GM12878 (cell line): ENCODE measurements around the gene MARS2. TPM values are rescaled to one million over a fixed set of nuclear protein-coding genes. Genes with fewer than 3 reads are reported as not detected.

Source experiments
- ATAC-seq: fragments of 200-7000 bp; cut with Tn5 transposase; 3 replicates; pipeline ENCODE4 v1.9.1; 2020; ENCODE audit warnings: mild to moderate bottlenecking, moderate library complexity
- BruUV-seq: library from RNA; stranded (reverse); fragments of 400-500 nt; replicated peaks from 2 replicates; lab custom pipeline; 2021; lab: Mats Ljungman, UMichigan
- CTCF ChIA-PET: fragments of 300-600 bp; sonication (Branson Sonifier 250); formaldehyde crosslinking; extraction: SDS; loops from one replicate; lab custom pipeline; 2021; ENCODE audit warnings: inconsistent platforms; lab: Yijun Ruan, JAX
- POLR2A ChIA-PET: fragments of 350-600 bp; formaldehyde crosslinking; extraction: SDS; loops from one replicate; lab custom pipeline; 2021; ENCODE audit warnings: inconsistent platforms; lab: Charles Lee
- RAD21 ChIA-PET: fragments of 300-600 bp; sonication (Branson Sonifier 250); formaldehyde crosslinking; loops from one replicate; lab custom pipeline; 2023; ENCODE audit warnings: antibody characterized with exemption; ENCODE audit not compliant: unreplicated experiment; lab: Charles Lee
- SMC1A ChIA-PET: fragments of 300-600 bp; sonication (Branson Sonifier 250); formaldehyde crosslinking; loops from one replicate; lab custom pipeline; 2023; ENCODE audit not compliant: unreplicated experiment, uncharacterized antibody; lab: Charles Lee
- DNase-seq: peaks from one replicate; pipeline ENCODE4 v3.0.0-alpha.2; 2011; ENCODE audit warnings: low read depth, low spot score
- FAIRE-seq: peaks from 3 replicates; lab custom pipeline; 2011; peaks lifted over from hg19 to GRCh38; lab: Jason Lieb, UNC
- H2AFZ ChIP-seq: 2 replicates; pipeline ENCODE4 v1.6.0; 2011; ENCODE audit warnings: low read depth, low read length, control low read depth; ENCODE audit not compliant: control insufficient read depth
- H3K27ac ChIP-seq: 2 replicates; pipeline ENCODE4 v1.5.1; 2011; ENCODE audit warnings: control low read depth; ENCODE audit not compliant: control insufficient read depth, insufficient read depth
- H3K27me3 ChIP-seq, 2 experiments: replicated peaks in 1 of 2; 2 replicates each; pipeline versions ENCODE4 v1.6.0 to v1.6.1; 2011; ENCODE audit warnings: low read length in 1 of 2; ENCODE audit not compliant: control insufficient read depth in 2 of 2, insufficient read depth in 2 of 2
- H3K36me3 ChIP-seq, 2 experiments: 2 replicates each; pipeline ENCODE4 v1.5.1; 2011; ENCODE audit warnings: low read length in 1 of 2; ENCODE audit not compliant: control insufficient read depth in 2 of 2, insufficient read depth in 2 of 2
- H3K4me1 ChIP-seq: 2 replicates; pipeline ENCODE4 v1.6.1; 2011; ENCODE audit warnings: mild to moderate bottlenecking, low read length, moderate library complexity, mixed read lengths; ENCODE audit not compliant: control insufficient read depth, insufficient read depth
- H3K4me2 ChIP-seq: 2 replicates; pipeline ENCODE4 v1.6.0; 2011; ENCODE audit warnings: control low read depth; ENCODE audit not compliant: control insufficient read depth, insufficient read depth
- H3K4me3 ChIP-seq: fragments of 200-600 bp; sonication (generic); 2 replicates; pipeline ENCODE4 v1.5.1; 2016
- H3K79me2 ChIP-seq: 2 replicates; pipeline ENCODE4 v1.6.0; 2011; ENCODE audit warnings: low read length; ENCODE audit not compliant: control insufficient read depth, insufficient read depth
- H3K9ac ChIP-seq: 2 replicates; pipeline ENCODE4 v1.8.0; 2011; ENCODE audit warnings: low read length, control low read depth, mixed read lengths; ENCODE audit not compliant: control insufficient read depth, insufficient read depth
- H3K9me3 ChIP-seq: replicated peaks from 3 replicates; pipeline ENCODE4 v1.5.1; 2011; ENCODE audit warnings: mild to moderate bottlenecking, low read length; ENCODE audit not compliant: control insufficient read depth, insufficient read depth
- H4K20me1 ChIP-seq: 2 replicates; pipeline ENCODE4 v1.6.0; 2011; ENCODE audit not compliant: control insufficient read depth, insufficient read depth
- EP300 ChIP-seq, 2 experiments: fragments of 150-350 bp in 1 of 2; IDR thresholded peaks; 2 replicates each; pipeline ENCODE4 v1.6.1; 2011 to 2012; ENCODE audit warnings: low read depth in 2 of 2, low read length in 2 of 2, borderline replicate concordance in 1 of 2, improper control_type of control experiment in 1 of 2, inconsistent platforms in 1 of 2; ENCODE audit not compliant: control insufficient read depth in 1 of 2
- SIX5 ChIP-seq: IDR thresholded peaks from 2 replicates; pipeline ENCODE4 v1.6.1; 2011; ENCODE audit warnings: mild to moderate bottlenecking, low read depth, low read length, moderate library complexity; ENCODE audit not compliant: severe bottlenecking
- SMAD5 ChIP-seq: IDR thresholded peaks from 2 replicates; pipeline ENCODE4 v1.6.1; 2016; ENCODE audit warnings: antibody characterized with exemption, low read depth
- SUZ12 ChIP-seq: fragments of 200-600 bp; sonication (generic); IDR thresholded peaks from one replicate; pipeline ENCODE4 v1.6.1; 2018; ENCODE audit warnings: antibody characterized with exemption, mild to moderate bottlenecking; ENCODE audit not compliant: unreplicated experiment
- in situ Hi-C: fragments of 300-500 bp; cut with MboI; formaldehyde crosslinking; loops from 9 replicates; pipeline ENCODE4 v1.14.3; 2018; ENCODE audit warnings: mixed read lengths
- intact Hi-C: fragments of 100-400 bp; cut with micrococcal nuclease; formaldehyde crosslinking; loops from one replicate; pipeline ENCODE4 v1.14.2; 2022; ENCODE audit not compliant: unreplicated experiment
- polyA plus RNA-seq, 11 experiments: library from polyadenylated mRNA; depleted of rRNA in 4 of 11; unstranded in 6 of 11; stranded (reverse) in 5 of 11; fragments of >200 nt; fragmentation: Nextera tagmentation in 4 of 11; fragmentation: Illumina TruSeq in 1 of 11; extraction: Ambion mirVana in 4 of 11; extraction: Trizol in 1 of 11; gene quantifications; 1 replicate in 1 of 11; 2 replicates in 10 of 11; pipeline versions ENCODE4 v1.2.1 to v1.2.3, GENCODE V29; 2011 to 2016; ENCODE audit warnings: inconsistent platforms in 2 of 11, missing spikeins in 2 of 11, low read depth in 1 of 11
- total RNA-seq, 4 experiments: library from RNA; depleted of rRNA in 3 of 4; stranded (reverse); fragments of >200 nt in 3 of 4; fragmentation: Illumina TruSeq in 1 of 4; extraction: Trizol in 1 of 4; gene quantifications; 2 replicates each; pipeline versions ENCODE4 v1.2.1 to v1.2.3, GENCODE V29; 2013 to 2021
- TF ChIP-seq, protein P1 (sequence below): IDR thresholded peaks from 2 replicates; pipeline ENCODE4 v1.6.1; 2011; ENCODE audit warnings: borderline replicate concordance, low read depth, mild to moderate bottlenecking, moderate library complexity, mixed read lengths, low read length; ENCODE audit not compliant: insufficient read depth; ENCODE audit errors: extremely low read length

MARS2 gene
- total and polyA plus RNA-seq, 10 of the 15 experiments (the other 5 are each of a cell fraction or from before 2014, with no cell fraction given): 4.0 to 22.7 (median 18.5) TPM

GRCh38 chr2:197711578-197711977 is 6.4 kb downstream of the MARS2 start:
- H3K4me2 ChIP-seq: 0 out of 2 replicates have a peak overlapping the region, but pooled peaks have one; percentile 21
- TF ChIP-seq, protein P1, sequence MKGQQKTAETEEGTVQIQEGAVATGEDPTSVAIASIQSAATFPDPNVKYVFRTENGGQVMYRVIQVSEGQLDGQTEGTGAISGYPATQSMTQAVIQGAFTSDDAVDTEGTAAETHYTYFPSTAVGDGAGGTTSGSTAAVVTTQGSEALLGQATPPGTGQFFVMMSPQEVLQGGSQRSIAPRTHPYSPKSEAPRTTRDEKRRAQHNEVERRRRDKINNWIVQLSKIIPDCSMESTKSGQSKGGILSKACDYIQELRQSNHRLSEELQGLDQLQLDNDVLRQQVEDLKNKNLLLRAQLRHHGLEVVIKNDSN: no peak
- no peak for TF ChIP-seq SMAD5
- TF ChIP-seq EP300 (IDR thresholded peaks at IDR 0.05; ENCODE audit: borderline replicate concordance in 1 of 2, control insufficient read depth in 1 of 2, low read depth in 2 of 2, low read length in 2 of 2): no peak
- no peak for TF ChIP-seq SUZ12
- TF ChIP-seq SIX5: no peak
- ChIA-PET POLR2A (interaction anchor here (1.0 kb wide), 1 partner anchor 68 kb away, joined by 3 read pairs; no protein-coding TSS in a partner anchor), RAD21 (interaction anchor here (0.9 kb wide), 1 partner anchor 112 kb away, joined by 3 read pairs; no protein-coding TSS in a partner anchor), SMC1A (interaction anchor here (0.7 to 8.9 kb wide), 8 partner anchors 11 to 1774 kb away, joined by 3 to 58 read pairs (median 5); no protein-coding TSS in a partner anchor), CTCF (interaction anchor here (1.1 to 1.9 kb wide), 3 partner anchors 68 to 585 kb away, joined by 4 to 10 read pairs (median 7); no protein-coding TSS in a partner anchor)
- peaks cover 50% of the 10 kb centered on the region for H3K79me2 ChIP-seq
- H2AFZ ChIP-seq: no peak overlapping the region
- DNase-seq (no peak), ATAC-seq (no peak), FAIRE-seq (no peak)
- no TSS peak for BruUV-seq
- intact Hi-C loops (loop anchor here (10.0 kb wide), 1 partner anchor 583 kb away; no protein-coding TSS in a partner anchor), in situ Hi-C loops (no loop called here)
- no peaks in the 10 kb centered on the region for H3K9me3 ChIP-seq
- no peaks in the 10 kb centered on the region; the same call in 1 of the 2 replicates for H4K20me1 ChIP-seq
- H3K27ac ChIP-seq: no peak overlapping the region
- H3K27me3 ChIP-seq: no peaks in the 10 kb centered on the region
- H3K36me3 ChIP-seq: peaks cover 0 to 9% of the 10 kb centered on the region in 2 experiments; a peak in 2 of 4 replicates
- no peak overlapping the region for H3K4me3 ChIP-seq
- peaks cover 19% of the 10 kb centered on the region for H3K4me1 ChIP-seq
- no peak overlapping the region for H3K9ac ChIP-seq
